GM18508 (cell line): ENCODE data around the gene SOX21.

Experiments
- ATAC-seq: cut with Tn5 transposase; IDR thresholded peaks from one replicate; pipeline ENCODE4 v1.9.1; 2021; ENCODE audit warnings: moderate number of reproducible peaks; ENCODE audit not compliant: insufficient read depth, unreplicated experiment

Gene SOX21

DNA sequence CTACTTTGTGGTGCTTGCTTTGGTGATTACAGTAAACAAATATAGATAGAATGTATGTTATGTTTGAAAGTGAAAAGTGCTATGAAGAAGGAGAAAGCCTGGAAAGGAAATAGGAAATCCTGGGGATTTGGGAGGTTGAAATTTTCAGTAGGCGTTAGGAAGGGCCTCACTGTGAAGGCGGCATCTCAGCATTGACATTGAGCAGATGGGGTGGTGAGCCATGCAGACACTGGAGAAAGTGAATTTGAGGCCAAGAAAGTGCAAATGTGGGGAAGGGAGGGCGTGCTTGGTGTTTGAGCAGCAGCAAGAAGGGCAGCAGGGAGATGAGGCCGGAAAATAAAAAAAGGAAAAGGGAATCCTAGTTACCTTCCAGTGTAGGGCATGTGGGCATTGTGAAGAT lies 20.3 kb downstream of the SOX21 start:
- no peak for ATAC-seq

- ATAC-seq = no peak
Measured at GRCh38 chr13:94683409-94683808, 28.9 kb downstream of the SOX21 start.

DNA sequence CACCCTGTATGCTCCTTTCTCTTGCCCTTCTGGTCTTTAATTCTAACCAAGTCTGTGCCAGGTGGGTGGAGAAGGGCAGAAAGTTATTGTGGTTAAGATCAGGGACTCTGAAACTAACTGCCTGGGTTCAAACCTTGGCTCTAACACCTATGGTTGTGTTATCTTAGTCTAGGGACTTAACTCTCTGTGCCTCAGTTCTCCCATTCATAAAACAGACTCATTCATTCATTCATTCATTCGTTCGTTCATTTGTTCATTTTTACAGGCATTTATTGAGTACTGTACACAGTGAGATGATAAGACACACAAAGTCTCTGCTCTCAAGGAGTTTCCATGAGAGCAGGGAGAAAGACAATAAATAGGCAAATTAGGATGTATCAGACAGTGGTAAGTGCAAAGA lies 30.1 kb downstream of the SOX21 start:
- no peak for ATAC-seq

GRCh38 chr13:94679614-94680013 lies 32.7 kb downstream of the SOX21 start:
- no peak for ATAC-seq

DNA sequence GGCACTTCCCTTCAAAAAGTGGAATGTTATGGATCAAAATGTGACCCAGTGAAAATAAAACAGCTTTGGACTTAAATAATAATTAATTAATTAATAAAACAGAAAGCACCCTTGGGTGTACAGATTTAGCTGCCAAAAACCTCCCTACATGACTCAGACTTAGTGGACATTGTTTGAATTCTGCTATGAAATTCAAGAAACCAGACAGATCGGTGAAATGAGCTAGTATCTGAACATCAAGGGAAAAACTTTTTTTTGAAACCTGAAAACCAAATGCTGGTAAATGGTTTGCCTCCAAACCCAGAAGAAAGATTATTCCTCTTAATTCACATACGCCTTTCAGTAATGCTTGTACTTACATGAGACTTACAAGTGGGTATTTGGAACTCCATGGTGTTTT lies 33.5 kb downstream of the SOX21 start:
- ATAC-seq = no peak

DNA sequence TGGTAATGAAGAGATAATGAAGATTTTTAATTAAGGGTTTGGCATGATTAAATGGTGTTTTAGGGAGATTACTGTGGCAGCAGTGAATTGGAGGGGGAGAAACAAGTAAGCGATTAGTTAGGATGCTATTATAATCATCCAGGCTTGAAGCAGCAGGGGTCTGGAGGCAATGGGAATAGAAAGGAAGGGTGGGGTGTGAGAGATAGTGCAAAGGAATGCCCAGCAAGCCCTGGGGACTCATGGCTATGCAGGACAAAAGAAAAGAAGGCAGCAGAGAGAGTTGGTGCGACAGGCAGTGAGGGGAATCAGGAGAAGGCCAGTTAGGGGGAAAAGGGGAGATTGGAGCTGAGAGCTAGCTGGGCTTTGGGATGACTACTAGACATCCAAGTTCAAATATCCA lies 34.5 kb downstream of the SOX21 start:
- ATAC-seq = no peak

DNA sequence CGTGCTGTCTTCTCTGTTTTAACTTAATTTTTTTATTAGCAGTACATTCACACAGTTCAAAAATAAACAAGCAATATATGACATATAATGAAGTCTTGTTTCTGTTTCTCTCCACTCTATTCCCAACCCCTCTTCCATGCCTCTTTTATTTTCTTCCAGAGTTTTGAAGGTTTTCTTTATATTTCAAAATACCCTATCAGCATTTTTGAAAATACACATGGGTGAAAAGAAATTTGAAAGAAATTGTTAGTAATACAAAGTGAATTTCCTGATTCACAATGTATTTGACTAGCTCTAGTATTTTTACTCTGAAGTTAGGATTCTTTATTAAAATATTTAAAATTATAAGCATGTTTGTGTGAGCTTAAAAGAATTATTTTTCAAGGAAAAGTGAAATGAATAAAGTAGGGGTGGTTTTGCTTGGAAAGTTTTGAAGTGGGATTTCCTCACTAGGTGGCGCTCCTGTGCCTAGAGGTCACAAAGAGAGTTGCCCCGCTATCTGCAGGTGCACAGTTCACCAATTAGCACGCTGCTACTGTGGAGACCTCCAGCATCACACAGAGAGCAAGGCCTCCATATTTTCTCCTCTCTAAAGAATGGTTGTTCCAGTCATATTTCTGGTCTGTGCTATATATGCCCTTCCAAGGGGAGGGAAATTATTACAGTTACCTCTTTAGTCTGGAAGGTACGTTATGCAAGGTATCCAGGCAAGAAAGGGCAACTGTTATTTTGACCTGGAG lies 37.6 kb downstream of the SOX21 start:
- ATAC-seq = no peak

GRCh38 chr13:94673851-94674250 lies 38.5 kb downstream of the SOX21 start:
- no peak for ATAC-seq

DNA sequence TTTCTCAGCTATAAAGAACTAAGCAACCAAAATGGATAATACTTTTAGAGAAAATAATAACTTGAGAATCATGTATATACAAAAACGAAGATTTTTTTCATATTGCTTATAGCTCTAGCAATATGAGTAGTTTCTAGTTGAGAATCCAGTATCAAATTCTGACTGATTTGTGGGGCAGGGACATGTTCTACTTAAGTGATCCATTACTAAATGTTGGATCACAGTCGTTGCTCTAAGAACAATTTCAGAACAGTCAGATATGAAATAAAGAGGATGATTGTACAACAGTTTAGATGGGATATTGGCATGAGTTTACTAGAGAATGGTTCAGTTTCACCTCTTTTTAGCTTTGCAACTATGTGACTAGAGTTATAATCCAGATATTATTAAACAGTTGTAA lies 39.9 kb downstream of the SOX21 start:
- ATAC-seq = no peak

- no peak for ATAC-seq
Measured at GRCh38 chr13:94667190-94667589, 45.2 kb downstream of the SOX21 start.

- no peak for ATAC-seq
Measured at GRCh38 chr13:94666065-94666464, 46.3 kb downstream of the SOX21 start.

DNA sequence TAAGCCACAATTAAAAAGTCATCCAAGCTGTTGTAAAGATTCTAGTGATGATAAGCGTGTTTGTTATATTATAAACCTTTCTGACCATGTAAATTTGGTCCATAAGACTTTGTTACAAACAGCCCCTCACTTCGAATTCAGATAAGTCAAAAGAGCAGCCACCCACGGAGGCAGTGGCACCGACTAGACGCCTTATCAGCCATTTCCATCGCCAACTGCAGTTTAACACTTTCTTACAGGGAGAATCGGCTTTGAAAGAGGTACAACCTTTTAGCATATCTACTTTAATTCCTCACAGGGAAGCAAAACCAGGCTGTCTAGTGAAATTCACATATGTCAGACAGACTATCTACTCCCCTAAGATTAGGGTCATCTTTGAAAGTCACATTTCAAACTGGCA lies 47.5 kb downstream of the SOX21 start:
- no peak for ATAC-seq

- ATAC-seq = no peak
Measured at GRCh38 chr13:94662274-94662945, 49.9 kb downstream of the SOX21 start.

- ATAC-seq = no peak
Measured at GRCh38 chr13:94661406-94661805, 50.9 kb downstream of the SOX21 start.

DNA sequence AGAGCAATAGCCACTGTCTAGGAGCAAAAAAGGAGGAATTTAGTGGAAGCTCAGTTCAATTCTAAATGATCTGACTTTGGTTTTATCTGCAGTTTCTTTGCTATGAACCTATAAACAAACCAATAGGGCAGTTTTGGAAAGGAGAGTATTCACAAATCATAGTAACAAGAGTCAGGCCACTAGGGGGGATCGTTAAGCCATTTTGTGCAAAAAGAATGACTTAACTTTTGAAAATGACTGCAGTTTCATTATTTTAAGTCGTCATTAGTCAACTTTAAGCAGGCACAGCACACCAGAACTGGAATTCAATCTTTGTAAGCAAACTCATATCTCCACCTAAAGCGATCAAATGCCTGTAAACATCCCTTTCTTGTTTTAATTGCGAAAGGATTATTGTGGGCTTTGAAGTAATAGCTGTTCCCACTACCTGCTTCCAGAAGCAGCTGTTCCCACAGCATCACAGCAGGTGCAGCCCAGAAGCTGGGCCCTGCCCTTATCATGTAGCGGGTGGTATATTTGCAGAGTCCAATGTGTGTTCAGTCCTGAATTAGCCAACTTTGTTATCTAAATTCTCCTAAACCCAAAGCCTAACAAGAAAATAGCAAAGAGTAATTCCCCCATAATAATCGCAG lies 51.5 kb downstream of the SOX21 start:
- no peak for ATAC-seq
